Vagina (tissue), 2 donors: ENCODE measurements around the gene PDLIM1.

Experiments
- CTCF ChIP-seq, 3 experiments: fragments of 450-650 bp in 2 of 3; fragments of 200-600 bp in 1 of 3; sonication (generic) in 1 of 3; IDR thresholded peaks; one replicate each; pipeline ENCODE4 v1.5.1; 2017 to 2019; ENCODE audit warnings: antibody characterized with exemption in 3 of 3, mild to moderate bottlenecking in 2 of 3, moderate library complexity in 2 of 3
- POLR2A ChIP-seq, 2 donors: fragments of 450-650 bp; IDR thresholded peaks; one replicate each; pipeline ENCODE4 v1.6.1; 2017; ENCODE audit warnings: antibody characterized with exemption in 2 of 2, mild to moderate bottlenecking in 2 of 2, moderate library complexity in 2 of 2
- POLR2AphosphoS5 ChIP-seq, 2 donors: sonication (generic); formaldehyde crosslinking; IDR thresholded peaks; one replicate each; pipeline ENCODE4 v1.9.0; 2017; ENCODE audit warnings: antibody characterized with exemption in 2 of 2, mild to moderate bottlenecking in 2 of 2, low read depth in 1 of 2; ENCODE audit not compliant: insufficient read depth in 1 of 2

GRCh38 chr10:95236068-95236903, 54.5 kb downstream of the PDLIM1 start:
- TF ChIP-seq CTCF (IDR thresholded peaks at IDR 0.05), result no peak
- no peak for TF ChIP-seq POLR2A (IDR thresholded peaks at IDR 0.05)
- peak in 1 of 2 donors; percentile 81 for TF ChIP-seq POLR2AphosphoS5 (IDR thresholded peaks at IDR 0.05; ENCODE audit: insufficient read depth in 1 of 2, low read depth in 1 of 2)
